ENCODE results near the gene CHST5. TPM values are rescaled to one million over a fixed set of nuclear protein-coding genes. Genes with fewer than 3 reads are reported as not detected.

CHST5 gene
- total and polyA plus RNA-seq, 2 of the 8 experiments (the other 6 are each of a cell fraction or from before 2014, with no cell fraction given): 0.13 to 0.23 TPM

GRCh38 chr16:75529056-75529905 is 6.6 kb downstream of the CHST5 start:
- Histone ChIP-seq H2BK20ac (ENCODE audit: low read length) (no peak overlapping the region), H3K36me3 (ENCODE audit: control insufficient read depth in 2 of 4, insufficient read depth in 4 of 4, low read length in 3 of 4) (no peaks in the 10 kb centered on the region), H3K9me3 (ENCODE audit: insufficient read depth in 2 of 2, low read depth in 1 of 2, low read length in 1 of 2) (no peaks in the 10 kb centered on the region), H3K9ac (replicated peaks in 1 of 4; ENCODE audit: extremely low read depth in 1 of 4, low read depth in 3 of 4, low read length in 3 of 4) (no peak overlapping the region; a peak in 1 of 7 replicates), H2AFZ (ENCODE audit: low read length) (no peak overlapping the region; the same call in 1 of the 2 replicates), H3K79me1 (ENCODE audit: low read depth, low read length) (no peaks in the 10 kb centered on the region), H3K4me2 (ENCODE audit: insufficient read depth in 1 of 2, low read depth in 2 of 2, low read length in 2 of 2) (no peak overlapping the region), H3K56ac (replicated peaks; ENCODE audit: insufficient read length, low read depth, low read length) (no peak overlapping the region), H2BK5ac (ENCODE audit: low read depth, low read length) (no peak overlapping the region), H3K79me2 (ENCODE audit: control insufficient read depth in 1 of 2, insufficient read depth in 2 of 2, low read length in 2 of 2) (no peaks in the 10 kb centered on the region), H2AK5ac (ENCODE audit: low read depth, low read length) (no peak overlapping the region), H3K27ac (ENCODE audit: low read depth, low read length) (no peak overlapping the region), H2BK12ac (ENCODE audit: low read depth, low read length) (no peak overlapping the region), H3K18ac (ENCODE audit: extremely low read depth, low read length) (no peak overlapping the region), H3K4me1 (replicated peaks in 1 of 4; ENCODE audit: control insufficient read depth in 3 of 4, insufficient read depth in 4 of 4, low read length in 3 of 4) (no peaks in the 10 kb centered on the region), H4K8ac (ENCODE audit: extremely low read depth, insufficient read depth, low read length) (peak overlapping the region; percentile 77), H3K27me3 (replicated peaks in 1 of 4; ENCODE audit: control insufficient read depth in 3 of 4, extremely low read depth in 1 of 4, insufficient read depth in 3 of 4, low read length in 3 of 4) (no peaks in the 10 kb centered on the region), H3K14ac (ENCODE audit: insufficient read length) (no peak overlapping the region), H3K23me2 (ENCODE audit: low read depth, low read length) (no peaks in the 10 kb centered on the region), H4K91ac (replicated peaks; ENCODE audit: insufficient read length, low read length) (peak overlapping the region; percentile 46), H4K20me1 (replicated peaks in 1 of 2; ENCODE audit: control insufficient read depth in 1 of 2, insufficient read depth in 2 of 2, low read length in 2 of 2) (no peaks in the 10 kb centered on the region), H3K23ac (ENCODE audit: insufficient read length) (no peak overlapping the region), H2BK120ac (replicated peaks; ENCODE audit: low read depth, low read length) (no peak overlapping the region), H4K5ac (ENCODE audit: insufficient read length, low read depth, low read length) (no peak overlapping the region), H2BK15ac (ENCODE audit: low read length) (no peak overlapping the region), H3K4me3 (ENCODE audit: extremely low read depth in 1 of 4, insufficient read depth in 2 of 4, low read depth in 3 of 4, low read length in 4 of 4) (no peak overlapping the region), H3K4ac (replicated peaks; ENCODE audit: insufficient read length, low read depth, low read length) (no peak overlapping the region)
- FAIRE-seq (no peak), DNase-seq (ENCODE audit: low read depth in 1 of 2, low spot score in 2 of 2) (no peak)
- WGBS, 2 experiments (ENCODE audit: extremely low coverage in 1 of 2, insufficient coverage in 1 of 2, insufficient read length in 1 of 2, insufficient replicate concordance in 2 of 2, low coverage in 1 of 2, low lambda C conversion rate in 2 of 2, missing lambda C conversion rate in 1 of 2): 95% methylated on average over 80 of the region's 81 CpGs; no CpG with 5 or more reads in 1 of the 2 experiments
- ChIA-PET CTCF (ENCODE audit: partially characterized antibody) (interaction anchor here (0.8 to 2.3 kb wide), 4 partner anchors 11 to 33 kb away, joined by 4 to 34 read pairs (median 4); no protein-coding TSS in a partner anchor), POLR2A (ENCODE audit: partially characterized antibody) (interaction anchor here (0.7 to 1.8 kb wide), 4 partner anchors 11 to 304 kb away, joined by 3 to 6 read pairs (median 4); partner anchors contain the start of gene CHST6)
- TF ChIP-seq RXRA (IDR thresholded peaks at IDR 0.05; ENCODE audit: insufficient read depth, low read depth, low read length) (no peak), MAX (IDR thresholded peaks at IDR 0.05) (no peak), FOSL1 (IDR thresholded peaks at IDR 0.05; ENCODE audit: insufficient read depth, low read depth, low read length) (no peak), KDM1A (IDR thresholded peaks at IDR 0.05; ENCODE audit: borderline replicate concordance, low read length) (no peak), E2F6 (IDR thresholded peaks at IDR 0.05) (no peak), KDM5A (IDR thresholded peaks at IDR 0.05; ENCODE audit: low read length) (no peak), SP4 (IDR thresholded peaks at IDR 0.05; ENCODE audit: low read length) (no peak), HDAC2 (IDR thresholded peaks at IDR 0.05; ENCODE audit: borderline replicate concordance in 1 of 2, low read depth in 2 of 2, low read length in 2 of 2) (no peak), CBX5 (IDR thresholded peaks at IDR 0.05; ENCODE audit: low read depth, low read length) (no peak), TCF12 (IDR thresholded peaks at IDR 0.05; ENCODE audit: low read depth, low read length) (no peak), POU5F1 (IDR thresholded peaks at IDR 0.05; ENCODE audit: low read depth, low read length) (no peak)

All from H1 (cell line).